Lung (tissue), 12 donors: ENCODE measurements around the gene GPR25. TPM values are rescaled to one million over a fixed set of nuclear protein-coding genes. Genes with fewer than 3 reads are reported as not detected.

Experiments
- ATAC-seq: fragments of 200-7000 bp; cut with Tn5 transposase; one replicate; pipeline ENCODE4 v1.9.1; 2020; ENCODE audit warnings: moderate number of reproducible peaks; ENCODE audit not compliant: insufficient read depth, low FRiP score
- DNase-seq, 3 donors: peaks; one replicate each; pipeline ENCODE4 v3.0.0-alpha.2; 2013 to 2017
- H3K27ac ChIP-seq, 2 donors: one replicate each; pipeline ENCODE4 v1.5.1; 2013; ENCODE audit warnings: mild to moderate bottlenecking in 2 of 2, moderate library complexity in 2 of 2, control low read depth in 1 of 2, inconsistent platforms in 1 of 2, low read depth in 1 of 2, low read length in 1 of 2
- H3K27me3 ChIP-seq, 3 donors: one replicate each; pipeline ENCODE4 v1.5.1; 2013; ENCODE audit warnings: low read length in 2 of 3; ENCODE audit not compliant: control insufficient read depth in 3 of 3, insufficient read depth in 3 of 3
- H3K36me3 ChIP-seq, 4 donors: one replicate each; pipeline ENCODE4 v1.5.1; 2013; ENCODE audit warnings: low read length in 4 of 4, mild to moderate bottlenecking in 1 of 4, moderate library complexity in 1 of 4; ENCODE audit not compliant: control insufficient read depth in 4 of 4, insufficient read depth in 4 of 4
- H3K4me1 ChIP-seq, 5 donors: one replicate each; pipeline ENCODE4 v1.5.1; 2013; ENCODE audit warnings: low read length in 5 of 5, mild to moderate bottlenecking in 2 of 5, moderate library complexity in 1 of 5; ENCODE audit not compliant: control insufficient read depth in 5 of 5, insufficient read depth in 5 of 5
- H3K4me3 ChIP-seq: one replicate; pipeline ENCODE4 v1.5.1; 2013; ENCODE audit warnings: mild to moderate bottlenecking, control low read depth, moderate library complexity
- H3K9ac ChIP-seq, 2 donors: one replicate each; pipeline ENCODE4 v1.5.1; 2013; ENCODE audit warnings: low read length in 2 of 2, control low read depth in 1 of 2; ENCODE audit not compliant: insufficient read depth in 1 of 2
- H3K9me3 ChIP-seq, 4 donors: one replicate each; pipeline ENCODE4 v1.5.1; 2013; ENCODE audit warnings: low read length in 3 of 4, mild to moderate bottlenecking in 1 of 4, moderate library complexity in 1 of 4; ENCODE audit not compliant: control insufficient read depth in 4 of 4, insufficient read depth in 3 of 4
- CTCF ChIP-seq: IDR thresholded peaks from 2 replicates; pipeline ENCODE4 v1.5.1; 2012; ENCODE audit warnings: mild to moderate bottlenecking; ENCODE audit errors: control extremely low read depth, extremely low read depth
- WGBS, 2 donors: extraction: QIAGEN DNeasy Blood & Tissue Kit; methylation state at CpG; one replicate each; pipeline ENCODE4 v1.1.7; 2013; 5-methylcytosine and 5-hydroxymethylcytosine counted together
- polyA plus RNA-seq, 2 donors: library from polyadenylated mRNA; stranded (reverse); fragments of 200-250 nt; gene quantifications; one replicate each; pipeline ENCODE4 v1.2.1, GENCODE V29; 2013
- total RNA-seq, 2 donors: library from RNA; depleted of rRNA in 1 of 2; stranded (reverse); fragments of >200 nt in 1 of 2; gene quantifications; one replicate each; pipeline ENCODE4 v1.2.1, GENCODE V29; 2014 to 2021
- donor health status: control.
- donor health status: control.
- donor health status: Bipolar disorder and iron deficiency.
- donor health status: healthy.
- donor health status: DM: yes; HTN: yes; CAD: no.

GPR25 gene
- total and polyA plus RNA-seq, 4 donors = 0.16 to 1.0 (median 0.63) TPM

DNA sequence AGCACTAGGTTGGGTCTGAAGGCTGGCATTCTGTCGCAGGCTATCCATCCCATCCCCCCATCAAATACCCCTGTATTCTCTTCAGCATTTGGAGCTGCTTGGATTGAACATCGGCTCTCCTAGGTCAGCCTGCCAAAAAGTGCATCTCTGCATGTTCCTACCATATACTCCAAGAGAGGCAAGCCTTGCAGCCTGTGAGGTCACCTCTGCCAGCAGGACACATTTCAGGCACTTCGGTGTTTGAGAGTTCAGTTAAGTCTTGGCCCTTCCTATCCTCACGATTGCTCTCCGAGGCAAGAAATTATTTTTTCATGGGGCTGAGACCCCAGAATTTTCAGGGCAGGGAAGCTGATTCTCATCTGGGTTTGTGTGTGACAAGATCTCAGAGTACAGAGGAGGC is 2.6 kb downstream of the GPR25 start:
- 90 to 95% methylated on average over 5 of the region's 5 CpGs for WGBS, 2 donors
- TF ChIP-seq CTCF = no peak
- peaks cover 6 to 49% (median 28%) of the 10 kb centered on the region in 3 donors for H3K27me3 ChIP-seq

DNA sequence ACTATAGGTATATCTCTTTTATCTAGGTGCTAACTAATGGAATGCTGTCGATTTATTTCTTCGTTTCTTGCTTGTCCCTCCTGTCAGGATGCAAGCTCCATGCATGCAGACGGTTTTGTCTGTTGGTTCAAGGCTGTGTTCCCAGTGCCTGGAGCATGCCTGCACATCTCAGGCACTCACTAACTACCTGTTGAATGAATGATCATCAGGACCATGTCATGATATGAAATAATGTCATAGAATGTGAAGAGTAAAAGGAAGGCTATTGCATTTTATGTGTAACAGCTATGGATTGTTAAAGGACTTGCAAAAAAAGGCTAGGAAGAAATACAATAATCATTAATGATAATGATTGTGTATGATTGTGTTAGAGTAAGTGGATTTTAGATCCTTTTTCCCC is 4.2 kb downstream of the GPR25 start:
- no peak for DNase-seq
- Histone ChIP-seq H3K27ac (no peak overlapping the region), H3K4me1 (peaks cover 0 to 15% (median 8%) of the 10 kb centered on the region in 5 donors), H3K36me3 (no peaks in the 10 kb centered on the region), H3K27me3 (peaks cover 6 to 36% (median 20%) of the 10 kb centered on the region in 3 donors), H3K9ac (no peak overlapping the region), H3K9me3 (peaks cover 0 to 6% (median 0%) of the 10 kb centered on the region in 4 donors), H3K4me3 (no peak overlapping the region)
- no peak for ATAC-seq
- no peak for TF ChIP-seq CTCF
- 74 to 87% methylated on average over 3 of the region's 3 CpGs for WGBS, 2 donors

More for the DNA sequence above, 2.6 kb downstream of the GPR25 start:
- no peak overlapping the region for H3K27ac ChIP-seq
- H3K4me3 ChIP-seq = no peak overlapping the region
- H3K9ac ChIP-seq = no peak overlapping the region
- peaks cover 0 to 16% (median 8%) of the 10 kb centered on the region in 5 donors for H3K4me1 ChIP-seq
- DNase-seq = no peak
- no peaks in the 10 kb centered on the region for H3K36me3 ChIP-seq
- ATAC-seq = no peak
- peaks cover 0 to 6% (median 0%) of the 10 kb centered on the region in 4 donors for H3K9me3 ChIP-seq

- H3K9me3 ChIP-seq = peaks cover 0 to 6% (median 0%) of the 10 kb centered on the region in 4 donors
- no peak for ATAC-seq
- peaks cover under 1 to 26% (median 11%) of the 10 kb centered on the region in 3 donors for H3K27me3 ChIP-seq
- H3K27ac ChIP-seq = no peak overlapping the region
- no peaks in the 10 kb centered on the region for H3K36me3 ChIP-seq
- TF ChIP-seq CTCF = no peak
- H3K4me3 ChIP-seq = no peak overlapping the region
- 78 to 89% methylated on average over 6 of the region's 6 CpGs for WGBS, 2 donors
- no peak overlapping the region for H3K9ac ChIP-seq
- DNase-seq = no peak
- H3K4me1 ChIP-seq = peaks cover 0 to 12% (median 5%) of the 10 kb centered on the region in 5 donors
These were observed 5.2 kb downstream of the GPR25 start for GRCh38 chr1:200877839-200878551.
